ENCODE measurements around the gene RXFP1.

The RXFP1 gene

DNA sequence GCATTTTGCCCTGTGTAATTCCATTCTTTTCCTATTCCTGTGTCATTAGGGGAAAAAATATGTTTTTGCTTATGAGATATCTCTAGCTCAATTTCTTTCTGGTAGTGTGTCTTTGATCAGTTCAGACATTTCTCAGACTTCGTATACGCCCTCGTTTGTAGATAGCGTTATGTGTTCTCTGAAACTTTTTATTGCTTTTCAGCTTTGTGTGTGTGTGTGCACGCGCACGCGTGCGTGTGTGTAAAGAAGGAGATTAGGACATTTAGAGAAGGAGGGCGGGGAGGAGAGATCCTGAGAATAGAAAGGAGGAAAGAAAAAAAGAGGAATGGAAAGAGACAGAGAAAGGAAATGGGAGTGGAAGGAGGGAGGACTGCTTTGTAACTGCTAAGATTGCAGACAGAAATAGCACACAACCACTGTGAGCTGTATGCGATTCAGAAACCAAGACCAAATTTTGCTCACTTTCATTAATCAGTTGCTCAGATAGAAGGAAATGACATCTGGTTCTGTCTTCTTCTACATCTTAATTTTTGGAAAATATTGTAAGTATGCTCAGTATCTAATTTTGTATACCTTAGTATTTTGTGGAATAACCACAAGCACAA is at the start of gene RXFP1:
TSS of gene RXFP1 (plus strand) at position 399 of the 605 bp plus-strand sequence. CDS start at position 494, 95 bp downstream.
- no peak for DNase-seq

GRCh38 chr4:158481811-158482210 is 39.9 kb upstream of the RXFP1 start:
- no peak for DNase-seq

GRCh38 chr4:158484173-158484885 is 37.4 kb upstream of the RXFP1 start:
- no peak for DNase-seq

- no peak for DNase-seq
Observed at GRCh38 chr4:158490629-158491028, 31.1 kb upstream of the RXFP1 start.

DNA sequence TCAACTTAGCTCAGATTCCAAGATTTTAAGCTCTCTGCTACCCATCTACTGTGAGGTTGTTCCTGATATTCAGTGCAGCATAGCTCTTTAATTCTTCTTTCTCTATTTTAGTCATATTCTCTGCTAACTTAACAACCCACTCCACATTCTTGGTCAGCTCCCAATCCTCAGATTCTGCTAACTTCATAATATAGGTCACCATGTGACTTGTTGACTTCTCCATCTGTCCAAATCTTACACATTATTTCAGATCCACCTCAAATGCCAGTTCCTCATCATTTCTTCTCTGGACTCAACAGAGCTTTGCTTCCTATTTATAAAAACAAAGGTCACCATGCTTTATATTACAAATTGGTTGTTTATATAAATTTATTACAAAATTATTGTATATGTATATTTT is 29.3 kb upstream of the RXFP1 start:
- DNase-seq = no peak

DNA sequence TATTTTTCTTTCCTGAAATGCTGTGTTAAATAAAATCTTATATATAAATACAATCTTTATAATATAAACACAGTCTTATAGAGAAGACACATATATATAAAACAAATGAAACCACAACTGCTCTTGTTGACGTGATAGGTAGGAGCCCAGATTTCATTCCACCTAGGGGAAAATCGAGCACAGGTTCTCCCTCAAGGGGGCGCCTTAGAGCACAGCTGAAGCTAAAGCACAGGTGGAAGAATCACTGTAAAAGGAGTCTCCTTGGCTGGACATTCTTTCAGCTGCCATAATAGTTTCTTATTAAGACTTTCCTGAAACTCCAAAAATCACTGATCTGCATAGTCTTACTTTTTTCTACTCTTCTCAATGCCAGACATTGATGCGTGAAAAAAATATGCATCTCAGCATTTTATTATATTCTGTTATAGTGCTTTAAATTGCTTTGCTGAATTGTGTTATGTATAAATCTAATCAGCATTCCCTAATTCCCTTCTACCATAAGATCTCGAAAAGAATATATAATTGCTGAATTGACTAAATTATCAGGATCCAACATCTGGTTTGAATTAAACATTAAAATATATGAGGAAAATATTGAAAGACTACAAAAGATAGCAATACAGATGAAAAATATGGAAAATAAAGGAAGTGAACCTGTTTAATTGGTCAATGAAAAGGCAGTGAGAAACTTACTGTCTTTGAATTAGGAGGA is 25.5 kb upstream of the RXFP1 start:
- DNase-seq = peak; percentile 20 to 43

- DNase-seq = no peak
Observed at GRCh38 chr4:158500054-158500453, 21.6 kb upstream of the RXFP1 start.

- DNase-seq = peak; percentile 44 to 51
Observed at GRCh38 chr4:158513256-158513655, 8.4 kb upstream of the RXFP1 start.

GRCh38 chr4:158519226-158519625 is 2.5 kb upstream of the RXFP1 start:
- no peak for DNase-seq

DNA sequence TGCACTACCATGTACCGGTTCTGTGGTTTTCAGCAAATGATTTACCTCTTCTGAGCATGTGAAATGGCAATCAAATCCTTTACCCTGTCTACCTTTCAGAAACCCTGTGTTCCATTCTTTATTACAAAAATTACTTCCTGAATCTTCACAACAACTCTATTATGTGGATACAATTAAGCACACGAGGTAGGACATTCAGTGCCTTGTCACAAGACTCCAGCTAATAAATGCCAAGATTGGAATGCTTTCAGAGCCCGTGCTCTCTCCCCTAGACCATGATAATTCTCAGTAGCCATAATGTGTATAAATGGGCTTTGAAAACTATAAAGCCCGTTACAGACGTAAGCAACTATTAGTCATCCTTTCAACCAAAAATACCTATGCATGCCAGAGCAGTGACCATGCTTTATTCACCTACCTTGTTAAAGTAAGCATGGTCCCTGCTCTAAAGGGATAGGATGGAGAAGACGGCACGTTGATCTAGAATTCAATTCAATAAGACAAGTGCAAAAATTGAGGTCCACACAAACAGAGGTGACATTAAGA is 2.4 kb downstream of the RXFP1 start:
- DNase-seq = no peak

GRCh38 chr4:158527516-158527915 is 5.8 kb downstream of the RXFP1 start:
- DNase-seq = no peak

DNA sequence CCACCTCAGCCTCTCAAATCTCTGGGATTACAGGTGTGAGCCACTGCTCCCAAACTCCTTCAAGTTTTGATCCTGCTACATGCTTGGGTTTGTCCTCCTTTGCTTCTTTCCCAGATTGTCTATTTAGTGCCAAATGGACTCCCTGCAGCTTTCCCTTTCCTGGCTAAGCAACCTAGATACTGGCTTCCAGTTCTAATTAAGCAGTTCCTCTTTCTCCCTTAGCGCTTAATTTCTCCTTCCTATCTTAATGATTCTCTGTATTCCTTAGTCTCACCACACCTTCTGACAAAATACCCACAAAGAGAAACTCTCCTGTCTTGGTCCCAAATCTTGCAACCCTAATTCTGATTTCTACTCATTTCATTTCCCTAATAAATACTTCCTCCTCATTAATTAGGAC is 7.8 kb downstream of the RXFP1 start:
- DNase-seq = no peak

- DNase-seq = no peak
Observed at GRCh38 chr4:158530381-158530780, 8.7 kb downstream of the RXFP1 start.

DNA sequence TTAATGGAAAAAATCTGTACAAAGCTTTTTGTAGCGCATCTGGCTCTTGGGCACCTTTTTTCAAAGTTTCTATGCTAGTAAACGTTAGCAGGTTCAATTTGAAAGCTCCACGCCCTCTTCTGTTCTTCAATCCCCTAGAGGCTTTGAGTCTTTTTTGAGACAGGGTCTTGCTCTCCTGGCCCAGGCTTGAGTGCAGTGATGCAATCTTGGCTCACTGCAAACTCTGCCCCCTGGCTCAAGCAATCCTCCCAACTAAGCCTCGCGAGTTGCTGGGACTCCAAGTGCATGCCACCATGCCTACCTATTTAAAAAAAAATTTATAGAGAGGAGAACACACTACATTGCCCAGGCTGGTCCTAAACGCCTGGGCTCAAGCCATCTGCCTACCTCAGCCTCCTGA is 9.2 kb downstream of the RXFP1 start:
- DNase-seq = no peak

DNA sequence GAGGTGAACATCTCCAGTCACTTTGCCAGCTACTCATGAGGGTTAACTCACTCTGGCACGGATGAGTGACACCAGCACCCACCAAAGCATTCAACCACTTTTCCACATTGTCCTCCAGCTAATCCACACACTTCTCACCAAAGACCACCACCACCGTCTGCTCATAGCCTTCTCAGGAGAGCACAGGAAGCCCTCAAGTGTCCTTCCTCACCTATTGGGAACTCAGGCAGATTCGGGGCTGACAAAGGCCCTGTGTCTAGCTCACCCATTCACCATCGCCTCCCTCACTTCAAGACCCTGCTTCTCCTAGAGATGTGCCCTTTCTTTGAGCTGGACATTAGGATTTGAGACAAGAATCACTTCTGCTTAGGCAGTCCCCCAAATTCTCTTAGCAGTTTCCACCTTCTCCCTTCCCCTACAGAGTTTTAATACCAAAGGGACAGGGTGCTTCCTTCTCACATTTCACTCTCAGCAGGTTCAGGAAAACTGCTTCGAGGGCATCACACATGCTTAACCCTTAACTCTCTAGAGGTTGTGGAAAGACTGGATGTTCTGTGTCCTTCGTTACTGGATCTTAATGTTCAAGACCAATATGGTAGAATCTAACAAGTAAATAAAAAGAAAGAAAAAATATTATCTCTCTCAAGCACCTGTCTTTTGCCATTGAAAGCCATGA is 11.0 kb downstream of the RXFP1 start:
- no peak for DNase-seq

DNA sequence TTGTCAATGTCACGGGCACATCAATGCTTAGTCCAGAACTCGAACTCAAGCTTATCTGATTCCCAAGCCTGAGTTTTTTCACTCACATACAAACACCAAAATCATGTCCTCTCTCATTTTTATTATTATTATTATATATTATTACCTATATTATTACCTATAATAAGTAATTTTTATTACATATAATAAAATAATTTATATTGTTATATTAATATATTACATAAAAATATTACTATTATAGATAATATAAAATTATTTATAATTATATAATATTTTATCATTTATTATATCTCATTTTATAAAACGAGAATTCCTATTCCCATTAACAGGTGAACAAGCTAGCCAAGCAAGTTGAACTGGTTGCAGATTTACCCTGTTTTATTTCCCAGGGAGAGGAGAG is 13.0 kb downstream of the RXFP1 start:
- no peak for DNase-seq

DNA sequence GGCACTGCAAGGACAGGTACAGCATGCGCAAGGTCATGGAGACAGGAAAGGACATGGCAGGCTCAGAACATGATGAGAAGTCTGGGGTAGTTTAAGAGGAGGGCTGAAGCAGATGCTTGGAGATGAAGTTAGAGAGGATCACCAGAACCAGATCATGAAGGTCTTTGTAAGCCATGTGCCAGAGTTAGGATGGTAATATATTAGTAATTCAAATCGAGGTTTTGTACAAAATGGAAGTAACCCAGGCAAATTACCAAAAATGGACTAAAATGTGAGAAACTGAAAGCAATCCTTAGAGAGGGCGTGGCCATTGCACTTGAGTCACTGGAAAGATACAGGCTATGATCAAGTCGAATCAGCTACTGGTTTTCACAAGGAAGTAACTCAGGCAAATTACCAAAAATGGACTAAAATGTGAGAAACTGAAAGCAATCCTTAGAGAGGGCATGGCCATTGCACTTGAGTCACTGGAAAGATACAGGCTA is 13.5 kb downstream of the RXFP1 start:
- DNase-seq = no peak

DNA sequence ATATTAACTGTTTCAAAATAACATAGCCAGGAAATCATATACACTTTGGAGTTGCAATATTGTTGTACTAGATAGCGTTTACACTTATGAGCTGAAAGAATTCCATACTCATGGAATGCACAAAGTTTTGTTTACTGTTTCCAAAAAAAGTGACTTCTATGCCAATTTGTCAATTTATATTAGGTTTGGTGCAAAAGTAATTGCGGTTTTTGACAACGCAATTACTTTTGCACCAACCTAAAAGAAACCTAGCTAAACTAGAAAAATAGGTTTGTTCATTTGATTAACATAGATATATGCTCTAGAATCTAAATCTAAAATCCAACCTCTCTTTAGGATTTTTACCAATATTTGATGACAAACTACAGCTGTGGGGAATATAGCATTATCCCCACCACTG is 15.2 kb downstream of the RXFP1 start:
- DNase-seq = no peak

GRCh38 chr4:158538176-158538575 is 16.5 kb downstream of the RXFP1 start:
- DNase-seq = no peak

GRCh38 chr4:158538911-158539310 is 17.2 kb downstream of the RXFP1 start:
- peak; percentile 27 to 37 for DNase-seq

GRCh38 chr4:158540125-158540907 is 18.6 kb downstream of the RXFP1 start:
- no peak for DNase-seq

- no peak for DNase-seq
Observed at GRCh38 chr4:158541506-158541905, 19.8 kb downstream of the RXFP1 start.

Measured in AML-193 (cell line).